ENCODE results near the gene RNF217. TPM values are rescaled to one million over a fixed set of nuclear protein-coding genes. Genes with fewer than 3 reads are reported as not detected.

The RNF217 gene
- total RNA-seq, 3 donors from 2014 or later = 40.1 to 43.3 (median 41.0) TPM

DNA sequence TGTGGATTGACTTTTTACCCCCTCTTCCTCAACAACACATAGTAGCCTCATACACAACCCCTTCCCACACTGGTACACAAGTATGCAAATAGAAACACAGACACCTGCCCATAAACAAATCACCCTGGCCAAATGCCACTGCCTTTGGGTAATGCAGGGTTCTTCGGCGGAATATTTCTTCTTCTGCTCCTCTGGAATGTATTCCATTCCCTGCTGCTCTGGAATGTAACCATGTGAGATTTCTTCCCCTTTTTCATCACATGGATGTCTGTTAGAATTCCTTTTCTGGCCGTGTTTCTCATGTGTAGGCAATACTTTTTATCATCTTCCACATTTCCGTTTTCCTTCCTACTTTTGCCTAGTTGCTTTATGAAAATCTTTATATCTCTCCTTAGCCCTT is 115.2 kb downstream of the RNF217 start:
- Histone ChIP-seq H3K4me1 (no peaks in the 10 kb centered on the region), H3K4me3 (no peak overlapping the region), H3K9me3 (no peaks in the 10 kb centered on the region), H3K27ac (no peak overlapping the region), H3K36me3 (peaks cover 4% of the 10 kb centered on the region), H3K27me3 (no peaks in the 10 kb centered on the region)
- no peak for DNase-seq (ENCODE audit: low spot score in 2 of 2)
- TF ChIP-seq POLR2AphosphoS5 (IDR thresholded peaks at IDR 0.05) (no peak), POLR2A (IDR thresholded peaks at IDR 0.05) (no peak)
- TF ChIP-seq, protein P1, sequence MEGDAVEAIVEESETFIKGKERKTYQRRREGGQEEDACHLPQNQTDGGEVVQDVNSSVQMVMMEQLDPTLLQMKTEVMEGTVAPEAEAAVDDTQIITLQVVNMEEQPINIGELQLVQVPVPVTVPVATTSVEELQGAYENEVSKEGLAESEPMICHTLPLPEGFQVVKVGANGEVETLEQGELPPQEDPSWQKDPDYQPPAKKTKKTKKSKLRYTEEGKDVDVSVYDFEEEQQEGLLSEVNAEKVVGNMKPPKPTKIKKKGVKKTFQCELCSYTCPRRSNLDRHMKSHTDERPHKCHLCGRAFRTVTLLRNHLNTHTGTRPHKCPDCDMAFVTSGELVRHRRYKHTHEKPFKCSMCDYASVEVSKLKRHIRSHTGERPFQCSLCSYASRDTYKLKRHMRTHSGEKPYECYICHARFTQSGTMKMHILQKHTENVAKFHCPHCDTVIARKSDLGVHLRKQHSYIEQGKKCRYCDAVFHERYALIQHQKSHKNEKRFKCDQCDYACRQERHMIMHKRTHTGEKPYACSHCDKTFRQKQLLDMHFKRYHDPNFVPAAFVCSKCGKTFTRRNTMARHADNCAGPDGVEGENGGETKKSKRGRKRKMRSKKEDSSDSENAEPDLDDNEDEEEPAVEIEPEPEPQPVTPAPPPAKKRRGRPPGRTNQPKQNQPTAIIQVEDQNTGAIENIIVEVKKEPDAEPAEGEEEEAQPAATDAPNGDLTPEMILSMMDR (IDR thresholded peaks at IDR 0.05) = no peak
- intact Hi-C loops (cut with DNase I; ENCODE audit: low total_unique reads) = no loop called here

GRCh38 chr6:125078602-125079321 is 116.5 kb downstream of the RNF217 start:
- no peaks in the 10 kb centered on the region for H3K9me3 ChIP-seq
- no peaks in the 10 kb centered on the region for H3K27me3 ChIP-seq
- intact Hi-C loops (cut with DNase I; ENCODE audit: low total_unique reads) = no loop called here
- DNase-seq (ENCODE audit: low spot score in 2 of 2) = no peak
- TF ChIP-seq POLR2AphosphoS5 (IDR thresholded peaks at IDR 0.05) (no peak), POLR2A (IDR thresholded peaks at IDR 0.05) (no peak)
- TF ChIP-seq, protein P1 (IDR thresholded peaks at IDR 0.05) = no peak
- H3K27ac ChIP-seq = no peak overlapping the region
- no peak overlapping the region for H3K4me3 ChIP-seq
- H3K4me1 ChIP-seq = no peaks in the 10 kb centered on the region
- H3K36me3 ChIP-seq = peaks cover 4% of the 10 kb centered on the region

- Histone ChIP-seq H3K4me3 (no peak overlapping the region), H3K27me3 (no peaks in the 10 kb centered on the region), H3K27ac (no peak overlapping the region), H3K36me3 (peaks cover 4% of the 10 kb centered on the region), H3K4me1 (no peaks in the 10 kb centered on the region), H3K9me3 (no peaks in the 10 kb centered on the region)
- DNase-seq (ENCODE audit: low spot score in 2 of 2) = no peak
- intact Hi-C loops (cut with DNase I; ENCODE audit: low total_unique reads) = no loop called here
- TF ChIP-seq, protein P1 (IDR thresholded peaks at IDR 0.05) = no peak
- TF ChIP-seq POLR2AphosphoS5 (IDR thresholded peaks at IDR 0.05) (no peak), POLR2A (IDR thresholded peaks at IDR 0.05) (no peak)
These were observed 120.9 kb downstream of the RNF217 start for GRCh38 chr6:125082908-125083683.

- H3K4me3 ChIP-seq = no peak overlapping the region
- no peaks in the 10 kb centered on the region for H3K4me1 ChIP-seq
- no peaks in the 10 kb centered on the region for H3K9me3 ChIP-seq
- no peaks in the 10 kb centered on the region for H3K27me3 ChIP-seq
- no peak for DNase-seq (ENCODE audit: low spot score in 2 of 2)
- no peak overlapping the region for H3K27ac ChIP-seq
- H3K36me3 ChIP-seq = peaks cover 4% of the 10 kb centered on the region
- intact Hi-C loops (cut with DNase I; ENCODE audit: low total_unique reads) = no loop called here
- TF ChIP-seq, protein P1 (IDR thresholded peaks at IDR 0.05) = no peak
- TF ChIP-seq POLR2AphosphoS5 (IDR thresholded peaks at IDR 0.05) = no peak
- no peak for TF ChIP-seq POLR2A (IDR thresholded peaks at IDR 0.05)
These were observed 121.4 kb downstream of the RNF217 start for GRCh38 chr6:125083684-125083990.

DNA sequence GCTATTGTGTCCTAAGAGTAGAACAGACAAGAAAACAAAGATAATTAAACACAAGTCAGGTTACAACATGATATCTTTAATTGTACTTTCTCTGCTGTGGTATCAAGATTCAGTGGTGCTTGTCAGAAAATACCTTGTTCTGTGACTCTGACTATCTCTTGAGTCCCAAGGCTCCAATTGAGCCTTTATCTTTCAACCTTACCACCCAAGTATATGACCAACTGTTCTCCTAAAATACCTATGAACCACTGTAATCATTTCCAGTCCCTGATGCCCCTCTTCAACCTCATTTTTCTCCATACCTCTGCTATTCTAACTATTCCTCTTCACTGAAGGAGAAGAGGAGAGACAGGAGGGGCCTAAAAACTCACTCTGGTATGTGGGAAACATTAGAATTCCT is 124.5 kb downstream of the RNF217 start:
- H3K4me1 ChIP-seq = no peaks in the 10 kb centered on the region
- H3K4me3 ChIP-seq = no peak overlapping the region
- no peak overlapping the region for H3K27ac ChIP-seq
- no peak for DNase-seq (ENCODE audit: low spot score in 2 of 2)
- H3K9me3 ChIP-seq = no peaks in the 10 kb centered on the region
- intact Hi-C loops (cut with DNase I; ENCODE audit: low total_unique reads) = no loop called here
- H3K36me3 ChIP-seq = no peaks in the 10 kb centered on the region
- TF ChIP-seq, protein P1 (IDR thresholded peaks at IDR 0.05) = no peak
- no peak for TF ChIP-seq POLR2A (IDR thresholded peaks at IDR 0.05)
- no peak for TF ChIP-seq POLR2AphosphoS5 (IDR thresholded peaks at IDR 0.05)
- no peaks in the 10 kb centered on the region for H3K27me3 ChIP-seq
